ENCODE data around the gene POLR3G. TPM values are rescaled to one million over a fixed set of nuclear protein-coding genes. Genes with fewer than 3 reads are reported as not detected.

Gene POLR3G
- total RNA-seq, 1 donor, result 1.9 TPM

DNA sequence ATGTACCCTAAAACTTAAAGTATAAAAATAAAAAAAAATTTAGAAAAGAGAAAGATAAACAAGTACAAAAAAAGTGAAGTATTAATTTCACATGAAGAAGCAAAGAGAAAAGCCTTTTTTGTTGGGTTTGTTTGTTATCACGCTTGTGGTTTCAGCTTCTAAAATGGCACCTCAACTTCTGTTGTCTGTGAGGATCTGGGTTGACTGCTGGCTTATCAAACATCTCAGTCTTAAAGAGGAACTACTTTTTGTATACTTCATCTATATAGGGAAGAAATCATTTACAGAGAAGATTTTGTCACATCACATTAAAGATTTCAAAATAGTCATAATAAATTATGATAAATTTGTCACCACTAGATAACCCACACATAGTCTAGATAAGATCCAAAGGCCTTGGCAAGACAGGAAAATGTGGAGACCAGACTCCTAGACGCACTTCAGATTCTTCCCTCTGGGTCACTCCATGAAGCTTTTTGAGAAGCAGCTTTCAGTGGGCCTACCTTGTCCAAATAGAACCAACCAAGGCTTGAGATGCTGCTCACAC lies 75.1 kb downstream of the POLR3G start:
- peak in 1 of 3 donors; percentile 52 for DNase-seq (ENCODE audit: low read depth in 2 of 3, low spot score in 2 of 3)

GRCh38 chr5:90550963-90551362 lies 76.3 kb downstream of the POLR3G start:
- no peak for DNase-seq (ENCODE audit: low read depth in 2 of 3, low spot score in 2 of 3)

DNA sequence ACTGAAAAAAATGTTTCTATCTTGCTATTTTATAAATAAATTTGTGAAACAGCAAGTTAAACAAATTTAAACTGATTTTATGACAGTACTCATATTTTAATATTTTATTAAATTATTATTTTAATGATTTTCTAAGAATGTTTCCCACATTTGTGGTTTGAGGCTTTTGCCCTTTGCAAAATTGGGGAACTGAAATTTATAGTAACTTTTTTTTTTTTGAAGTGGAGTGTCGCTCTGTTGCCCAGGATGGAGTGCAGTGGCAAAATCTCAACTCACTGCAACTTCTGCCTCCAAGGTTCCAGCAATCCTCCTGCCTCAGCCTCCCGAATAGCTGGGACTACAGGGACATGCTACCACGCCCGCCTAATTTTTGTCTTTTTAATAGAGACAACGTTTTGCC lies 76.7 kb downstream of the POLR3G start:
- no peak for DNase-seq (ENCODE audit: low read depth in 2 of 3, low spot score in 2 of 3)

GRCh38 chr5:90553711-90554110 lies 79.0 kb downstream of the POLR3G start:
- DNase-seq (ENCODE audit: low read depth in 2 of 3, low spot score in 2 of 3), result no peak

- no peak for DNase-seq (ENCODE audit: low read depth in 2 of 3, low spot score in 2 of 3)
Observed at GRCh38 chr5:90554358-90555006, 79.8 kb downstream of the POLR3G start.

DNA sequence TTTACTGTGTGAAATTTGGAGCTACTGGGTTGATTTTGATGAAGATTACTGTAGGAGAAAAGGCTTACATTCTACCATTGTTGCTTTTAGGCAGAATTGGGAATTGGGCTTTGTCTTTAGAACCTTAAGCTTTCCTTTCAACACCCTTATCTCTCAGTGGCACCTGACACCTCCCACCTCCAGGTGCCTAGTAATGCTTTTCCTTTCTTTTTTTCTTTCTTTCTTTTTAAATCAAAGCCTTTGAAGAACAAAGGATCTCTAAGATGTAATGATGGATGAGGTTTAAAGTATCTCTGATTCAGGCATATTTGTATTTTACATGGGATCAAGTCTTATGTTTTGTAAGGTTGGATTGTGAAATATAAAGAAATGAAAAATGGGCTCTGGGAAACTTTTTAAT lies 81.0 kb downstream of the POLR3G start:
- DNase-seq (ENCODE audit: low read depth in 2 of 3, low spot score in 2 of 3), result no peak

DNA sequence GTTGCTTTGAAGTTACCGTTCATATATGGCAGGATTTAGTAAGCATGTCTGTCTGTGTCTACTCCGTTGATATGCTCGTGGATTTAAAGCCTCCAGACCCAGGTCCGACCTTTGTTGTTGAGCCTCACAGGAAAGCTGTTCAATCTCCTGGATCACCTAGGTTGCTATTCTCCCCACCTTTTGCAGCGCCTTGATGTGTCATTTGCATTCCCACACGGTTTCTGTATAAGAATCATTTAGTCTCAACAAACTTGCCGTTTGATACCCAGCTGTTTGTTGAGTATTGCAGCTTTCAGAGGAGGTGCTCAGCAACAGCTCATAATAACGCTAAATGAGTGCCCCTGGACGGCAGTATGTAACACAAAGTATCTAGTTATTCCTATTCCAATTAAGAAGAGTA lies 82.7 kb downstream of the POLR3G start:
- DNase-seq (ENCODE audit: low read depth in 2 of 3, low spot score in 2 of 3), result no peak

DNA sequence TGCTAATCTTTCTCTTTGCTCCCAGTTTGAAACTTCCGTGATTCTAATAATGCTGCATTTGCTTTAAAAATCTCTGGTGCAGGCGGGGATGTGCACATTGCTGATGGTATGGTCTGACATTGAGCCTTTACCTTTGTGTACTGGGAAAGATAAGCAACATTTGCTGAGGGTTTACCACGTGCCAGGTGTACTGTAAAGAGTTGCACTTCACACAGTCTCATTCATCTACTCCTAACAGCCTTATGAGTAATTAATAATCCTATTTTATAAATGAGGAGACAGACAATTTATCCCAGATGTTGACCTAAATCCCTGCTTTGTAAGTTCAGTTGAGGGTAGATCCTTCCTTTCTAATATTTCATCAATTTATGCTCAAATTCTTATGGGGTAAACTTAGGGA lies 83.2 kb downstream of the POLR3G start:
- DNase-seq (ENCODE audit: low read depth in 2 of 3, low spot score in 2 of 3), result peak in 1 of 3 donors; percentile 33

DNA sequence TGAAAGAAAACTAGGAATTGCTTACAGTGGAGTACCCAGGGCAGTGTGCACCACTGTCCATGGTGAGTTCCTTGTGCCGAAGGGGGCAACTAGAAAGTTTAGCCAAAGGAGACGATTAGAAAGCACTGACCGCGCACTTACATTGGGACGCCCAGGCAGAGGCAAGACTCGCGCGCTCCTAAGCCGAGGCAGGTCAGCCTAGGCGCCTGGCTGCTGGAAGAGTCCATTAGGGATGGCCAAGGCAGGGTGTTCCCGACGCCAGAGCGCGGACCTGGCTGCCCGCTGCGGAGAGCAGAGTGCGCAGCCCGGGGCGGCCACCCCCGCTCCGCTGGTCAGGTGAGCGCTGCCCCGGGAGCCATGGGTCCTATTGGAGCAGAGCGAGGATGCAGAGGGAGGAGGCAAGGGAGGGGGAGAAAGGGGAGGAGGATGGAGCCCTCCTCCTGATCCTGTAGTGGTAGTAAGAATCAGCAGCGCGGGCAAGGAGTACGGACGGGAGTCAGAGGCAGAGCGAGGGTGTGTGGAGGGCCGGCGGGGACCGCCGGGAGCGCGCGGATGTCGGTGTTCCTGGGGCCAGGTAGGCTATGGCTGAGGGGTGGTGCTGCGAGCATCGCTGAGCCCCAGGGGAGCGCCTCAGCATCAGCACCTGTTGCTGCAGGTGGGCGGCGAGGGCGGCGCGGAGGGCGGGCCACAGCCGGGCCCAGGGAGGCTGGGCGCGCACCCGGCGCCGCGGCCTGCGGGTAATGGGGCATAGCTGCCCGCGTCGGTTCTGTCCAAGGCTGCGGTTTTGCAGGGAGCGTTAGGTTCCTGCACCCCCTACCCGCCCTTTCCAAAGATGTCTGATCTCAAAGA lies 83.9 kb downstream of the POLR3G start, which contains the start of gene ADGRV1:
ADGRV1 (plus strand) TSS at position 454 of the 849 bp plus-strand sequence; CDS start at position 553, 99 bp downstream.
- DNase-seq (ENCODE audit: low read depth in 2 of 3, low spot score in 2 of 3), result peak in 2 of 3 donors; percentile 23 to 27

DNA sequence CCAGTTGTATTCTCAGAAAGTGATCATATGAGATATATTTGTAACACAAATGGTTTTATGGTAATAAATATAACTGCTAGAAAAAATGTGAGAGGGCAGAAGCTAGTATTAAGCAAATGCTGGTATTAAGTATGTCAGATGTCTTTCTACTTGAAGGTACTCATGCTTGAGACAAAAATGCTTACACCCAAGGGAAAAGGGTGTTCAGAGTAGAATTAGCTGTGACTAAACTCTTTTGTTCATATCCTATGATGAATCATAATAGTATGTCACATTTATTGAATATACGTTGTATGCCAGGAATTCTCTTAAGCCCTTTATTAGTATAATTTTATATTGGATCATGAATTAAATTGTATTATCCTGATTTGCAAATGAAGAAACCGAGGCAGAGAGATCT lies 86.1 kb downstream of the POLR3G start:
- DNase-seq (ENCODE audit: low read depth in 2 of 3, low spot score in 2 of 3), result no peak

- no peak for DNase-seq (ENCODE audit: low read depth in 2 of 3, low spot score in 2 of 3)
Observed at GRCh38 chr5:90561766-90562165, 87.1 kb downstream of the POLR3G start.

DNA sequence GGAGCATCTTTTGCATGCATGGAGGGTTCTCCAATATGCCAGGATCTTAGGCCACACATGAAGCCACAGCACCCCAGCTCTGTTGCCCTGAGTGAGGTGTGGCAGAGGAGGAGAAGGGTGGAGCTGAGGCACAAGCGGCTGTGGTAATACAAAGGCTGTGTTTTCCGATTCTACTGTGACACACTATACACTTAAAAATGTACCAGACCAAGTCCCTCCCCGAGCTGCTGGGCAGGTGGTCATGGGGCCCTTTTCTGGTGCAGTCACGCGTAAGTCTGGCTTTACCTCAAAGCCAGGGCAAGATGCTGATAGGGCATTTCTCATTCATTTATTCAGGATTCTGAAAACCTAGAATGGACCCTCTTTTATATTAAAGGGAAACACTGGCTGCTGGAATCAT lies 87.7 kb downstream of the POLR3G start:
- no peak for DNase-seq (ENCODE audit: low read depth in 2 of 3, low spot score in 2 of 3)

DNA sequence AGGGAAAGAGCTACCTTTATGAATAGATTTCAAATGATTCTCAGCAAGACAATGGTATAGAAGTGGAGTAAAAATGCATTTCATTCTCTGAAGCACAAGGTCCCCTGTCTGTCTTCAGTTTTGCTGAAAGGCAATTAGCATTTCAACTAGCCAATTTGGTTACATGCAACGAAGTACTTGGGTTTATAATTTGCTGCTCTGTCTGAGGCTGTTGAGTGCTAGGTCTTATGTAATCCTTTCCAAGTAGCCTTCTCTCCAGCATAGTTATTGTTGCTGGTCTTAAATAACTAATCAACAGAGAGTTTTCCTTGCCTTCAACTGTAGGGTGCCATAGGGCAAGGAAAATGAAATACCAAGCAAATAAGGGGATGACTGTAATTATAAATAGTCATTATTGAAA lies 88.4 kb downstream of the POLR3G start:
- DNase-seq (ENCODE audit: low read depth in 2 of 3, low spot score in 2 of 3), result no peak

Other genes starting within 250 kb of the POLR3G start
- 0.54 TPM for gene CETN3, start 65.1 kb upstream of the POLR3G start, total RNA-seq
- gene MBLAC2, start 93 bp upstream of the POLR3G start, total RNA-seq, result 12.9 TPM
- 5.9 TPM for gene LYSMD3, start 54.7 kb downstream of the POLR3G start, total RNA-seq
- gene ADGRV1, start 83.9 kb downstream of the POLR3G start, total RNA-seq, result 0.27 TPM

Data from hematopoietic multipotent progenitor cell (in vitro differentiated cells).